ENCODE results near the gene IQGAP1. TPM values are rescaled to one million over a fixed set of nuclear protein-coding genes. Genes with fewer than 3 reads are reported as not detected.
A peak's percentile ranks its signal among the peaks of the same experiment; 100 is the strongest.
"Not testable (repeated sequence)": the region's sequence is repeated elsewhere in the genome, so short reads cannot be mapped to it uniquely, and the experiment has no call there.

The IQGAP1 gene
- total RNA-seq, 1 donor from 2014 or later: 233 TPM

DNA sequence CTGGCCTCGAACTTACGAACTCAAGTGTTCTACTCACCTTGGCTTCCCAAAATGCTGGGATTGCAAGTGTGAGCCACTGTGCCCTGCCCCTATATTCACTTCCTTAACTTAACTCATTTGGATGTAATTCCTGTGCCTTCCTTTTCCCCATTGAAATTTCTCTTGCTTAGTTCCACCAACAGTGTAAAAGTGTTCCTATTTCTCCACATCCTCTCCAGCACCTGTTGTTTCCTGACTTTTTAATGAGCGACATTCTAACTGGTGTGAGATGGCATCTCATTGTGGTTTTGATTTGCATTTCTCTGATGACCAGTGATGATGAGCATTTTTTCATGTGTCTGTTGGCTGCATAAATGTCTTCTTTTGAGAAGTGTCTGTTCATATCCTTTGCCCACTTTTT is 21.5 kb downstream of the IQGAP1 start:
- not testable (repeated sequence) for DNase-seq

DNA sequence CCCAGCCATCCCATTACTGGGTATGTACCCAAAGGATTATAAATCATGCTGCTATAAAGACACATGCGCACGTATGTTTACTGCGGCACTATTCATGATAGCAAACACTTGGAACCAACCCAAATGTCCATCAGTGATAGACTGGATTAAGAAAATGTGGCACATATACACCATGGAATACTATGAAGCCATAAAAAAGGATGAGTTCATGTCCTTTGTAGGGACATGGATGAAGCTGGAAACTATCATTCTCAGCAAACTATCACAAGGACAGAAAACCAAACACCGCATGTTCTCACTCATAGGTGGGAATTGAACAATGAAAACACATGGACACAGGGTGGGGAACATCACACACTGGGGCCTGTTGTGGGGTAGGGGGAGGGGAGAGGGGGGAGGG is 22.3 kb downstream of the IQGAP1 start:
- DNase-seq: not testable (repeated sequence)

DNA sequence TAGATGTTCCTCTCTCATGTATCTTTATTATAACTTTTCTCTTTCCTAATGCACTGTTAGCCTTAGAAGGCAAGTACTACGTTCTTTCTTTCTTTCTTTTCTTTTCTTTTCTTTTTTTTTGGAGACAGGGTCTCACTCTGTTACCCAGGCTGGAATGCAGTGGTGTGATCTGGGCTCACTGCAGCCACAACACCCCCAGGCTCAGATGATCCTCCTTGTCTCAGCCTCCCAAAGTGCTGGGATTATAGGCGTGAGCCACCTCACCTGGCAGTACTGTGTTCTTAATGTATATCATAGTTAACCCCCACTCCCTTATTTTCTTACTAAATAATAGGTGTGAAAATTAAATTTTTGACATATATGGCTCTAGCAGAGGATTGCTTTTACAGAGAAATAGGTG is 23.1 kb downstream of the IQGAP1 start:
- DNase-seq: no peak

DNA sequence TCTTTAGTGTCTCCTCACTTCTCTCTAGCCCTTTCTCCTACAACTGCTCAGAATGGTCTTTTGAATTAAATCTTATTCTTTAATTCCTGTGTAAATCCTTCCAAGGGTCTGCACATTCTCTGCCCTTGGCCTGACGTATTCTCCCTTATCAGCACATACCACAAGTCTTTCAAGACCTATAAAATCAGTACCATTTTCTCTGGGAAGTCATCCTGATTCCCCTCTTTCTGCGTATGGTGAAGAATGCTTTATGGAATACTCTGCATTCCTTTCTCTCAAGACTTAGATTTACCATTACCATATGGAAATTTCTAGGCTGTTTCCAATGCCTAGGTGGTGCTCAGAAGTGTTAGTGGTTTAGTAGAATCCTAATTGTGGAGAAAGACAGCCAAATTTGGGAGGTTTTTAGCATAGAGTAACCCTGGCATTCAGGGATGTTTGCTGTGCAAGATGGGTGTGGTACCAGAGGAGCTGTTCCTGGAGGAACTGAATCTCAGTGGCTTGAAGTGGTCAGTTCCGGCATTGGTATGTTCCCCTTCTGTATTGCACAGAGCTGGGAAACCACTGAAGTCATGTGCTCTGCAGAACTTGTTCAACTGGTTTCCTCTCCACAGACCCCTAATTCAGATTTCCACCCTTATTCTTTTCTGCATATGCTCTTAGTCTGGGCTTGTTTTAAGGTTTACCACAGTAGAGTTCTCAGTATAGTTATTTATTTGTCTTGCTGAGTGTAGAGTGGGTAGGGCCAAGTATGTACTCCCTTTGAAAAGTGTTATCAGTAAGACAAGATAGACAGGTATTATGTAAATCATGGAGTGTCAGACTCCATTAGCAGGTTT is 24.5 kb downstream of the IQGAP1 start:
- no peak for DNase-seq

DNA sequence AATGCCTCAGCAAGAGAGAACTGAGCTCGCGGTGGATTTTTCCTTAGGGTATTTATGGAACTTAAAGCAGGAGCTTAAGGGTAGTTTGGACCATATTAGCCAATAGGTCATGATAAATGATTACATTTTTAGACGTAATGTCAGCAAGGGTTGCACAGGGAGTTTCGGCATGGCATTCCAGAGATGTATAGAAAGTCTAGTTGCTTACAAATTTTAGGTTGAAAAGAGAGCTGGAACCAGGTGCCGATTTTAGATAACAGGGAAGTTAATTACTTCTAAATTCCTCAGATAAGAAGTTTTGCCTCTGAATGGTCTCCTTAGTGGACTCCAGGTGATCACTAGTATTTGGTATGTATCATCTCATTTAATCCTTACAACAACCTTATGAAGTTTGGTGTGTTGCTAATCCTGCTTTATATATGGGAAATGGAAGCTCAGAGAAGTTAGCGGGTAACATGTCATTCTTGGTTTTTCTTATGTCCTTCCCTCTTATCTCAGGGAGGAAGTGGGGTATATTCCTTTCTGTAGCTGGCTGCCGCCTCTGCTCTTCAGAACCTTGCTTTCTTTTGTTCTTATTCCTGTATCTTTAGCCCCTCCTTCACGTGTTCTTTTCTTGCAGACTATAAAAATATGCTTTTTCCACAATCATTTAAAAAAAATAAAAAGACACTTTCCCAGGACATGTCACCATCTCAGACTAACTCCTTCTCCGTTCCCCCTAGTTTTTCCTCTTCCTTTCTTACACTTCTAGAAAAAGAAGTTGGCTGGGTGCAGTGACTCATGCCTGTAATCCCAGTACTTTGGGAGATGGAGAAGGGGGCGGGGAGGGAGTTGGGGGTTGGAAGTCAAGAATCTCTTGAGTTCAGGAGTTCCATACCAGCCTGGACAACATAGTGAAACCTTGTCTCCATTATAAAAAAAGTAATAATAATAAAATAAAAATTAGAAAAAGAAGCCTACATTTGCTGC is 25.7 kb downstream of the IQGAP1 start:
- DNase-seq: peak; percentile 33

DNA sequence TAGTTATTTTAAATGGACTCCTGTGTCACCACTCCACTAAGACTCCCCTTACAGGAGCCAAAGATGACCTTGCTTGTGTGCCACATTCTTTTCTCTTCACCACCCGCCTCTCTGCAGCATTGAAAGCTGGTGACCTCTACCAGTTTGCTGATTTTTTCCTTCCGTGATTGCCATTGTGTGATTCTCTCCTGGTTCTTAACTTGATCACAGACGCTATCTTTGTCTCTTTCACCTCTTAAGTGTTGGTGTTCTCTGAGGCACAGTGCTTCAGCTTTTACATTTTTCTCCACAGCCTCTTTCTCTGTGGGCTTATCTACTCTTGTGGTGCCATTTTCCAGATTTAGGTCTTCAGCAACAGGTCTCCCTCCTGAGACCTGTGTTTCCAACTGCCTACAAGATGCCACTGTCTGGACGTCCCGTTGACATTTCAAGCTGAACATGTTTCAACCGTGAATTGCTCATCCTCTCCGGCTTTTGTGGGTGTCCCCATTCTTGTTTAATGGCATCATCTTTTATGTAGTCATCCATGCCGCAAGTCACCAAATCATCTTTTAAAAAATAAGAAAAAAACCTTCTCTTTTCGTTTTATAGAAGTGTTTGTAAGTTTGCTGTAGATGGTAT is 26.5 kb downstream of the IQGAP1 start:
- no peak for DNase-seq

DNA sequence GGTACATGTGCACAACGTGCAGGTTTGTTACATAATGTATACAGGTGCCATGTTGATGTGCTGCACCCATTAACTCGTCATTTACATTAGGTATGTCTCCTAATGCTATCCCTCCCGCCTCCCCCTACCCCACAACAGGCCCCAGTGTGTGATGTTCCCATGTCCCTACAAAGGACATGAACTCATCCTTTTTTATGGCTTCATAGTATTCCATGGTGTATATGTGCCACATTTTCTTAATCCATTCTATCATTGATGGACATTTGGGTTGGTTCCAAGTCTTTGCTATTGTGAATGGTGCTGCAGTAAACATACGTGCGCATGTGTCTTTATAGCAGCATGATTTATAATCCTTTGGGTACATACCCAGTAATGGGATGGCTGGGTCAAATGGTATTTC is 28.0 kb downstream of the IQGAP1 start:
- DNase-seq: not testable (repeated sequence)

DNA sequence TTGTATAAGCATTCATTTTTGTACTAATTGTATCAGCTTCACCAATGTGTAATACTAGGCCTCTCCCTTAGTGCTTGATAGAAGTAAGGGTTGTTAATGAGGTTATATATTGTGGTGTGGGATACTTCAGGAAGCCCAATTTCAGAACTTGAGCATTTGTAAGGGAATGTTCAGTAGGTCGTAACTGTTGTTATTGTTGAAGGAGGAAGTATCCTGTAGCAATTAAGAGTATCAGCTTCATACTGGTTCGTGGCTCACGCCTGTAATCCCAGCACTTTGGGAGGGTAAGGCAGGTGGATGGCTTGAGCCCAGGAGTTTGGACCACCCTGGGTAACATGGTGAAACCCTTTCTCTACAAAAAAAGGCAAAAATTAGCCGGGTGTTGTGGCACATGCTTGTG is 30.6 kb downstream of the IQGAP1 start:
- no peak for DNase-seq

DNA sequence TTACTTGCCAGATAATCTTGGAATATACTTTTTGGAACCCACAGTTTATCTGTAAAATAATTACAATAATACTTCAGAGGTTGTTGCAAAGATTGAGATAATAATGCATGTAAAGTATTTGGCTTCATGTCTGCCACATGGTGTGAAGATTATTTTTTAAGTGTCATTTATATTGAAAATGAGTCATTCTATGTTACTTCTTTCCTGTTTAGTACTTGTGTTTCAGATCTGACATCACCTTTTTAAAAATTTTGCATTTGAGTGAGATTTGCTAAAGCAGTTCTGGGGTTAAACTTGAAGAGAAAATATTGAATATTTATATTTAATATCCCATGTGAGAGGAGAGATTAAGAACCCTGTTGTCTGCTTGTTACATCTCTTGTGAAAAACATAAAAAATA is 31.2 kb downstream of the IQGAP1 start:
- DNase-seq: no peak

DNA sequence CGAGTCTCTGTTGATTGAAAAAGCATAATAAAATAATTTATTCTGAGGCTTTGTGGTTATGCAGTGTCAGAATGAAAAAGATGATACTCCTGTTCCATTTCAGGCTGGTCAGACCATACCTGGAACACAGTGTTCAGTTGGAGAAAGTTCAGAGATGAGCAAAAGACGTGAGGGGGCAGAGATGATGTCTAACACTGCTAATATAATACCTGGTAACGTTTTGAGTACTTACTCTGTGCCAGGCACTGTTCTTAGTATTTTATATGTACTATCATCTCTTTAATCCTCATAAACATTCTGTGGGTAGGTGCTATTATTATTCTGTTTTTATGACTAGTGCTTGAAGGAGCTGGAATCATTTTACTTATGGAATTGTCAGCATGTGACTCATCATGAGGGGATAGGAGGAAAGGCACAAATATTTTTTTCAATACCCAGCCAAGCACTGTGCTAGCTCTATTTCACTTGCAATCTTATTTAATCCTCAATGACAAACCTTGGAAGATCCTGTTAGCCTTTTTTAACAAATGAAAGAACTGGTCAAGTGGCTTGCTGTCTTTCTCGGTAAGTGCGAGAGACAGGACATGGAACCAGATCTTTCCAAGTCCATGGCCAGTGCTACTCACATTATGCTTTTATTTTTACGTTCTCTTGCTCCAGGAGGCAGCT is 31.8 kb downstream of the IQGAP1 start:
- DNase-seq: peak; percentile 72

DNA sequence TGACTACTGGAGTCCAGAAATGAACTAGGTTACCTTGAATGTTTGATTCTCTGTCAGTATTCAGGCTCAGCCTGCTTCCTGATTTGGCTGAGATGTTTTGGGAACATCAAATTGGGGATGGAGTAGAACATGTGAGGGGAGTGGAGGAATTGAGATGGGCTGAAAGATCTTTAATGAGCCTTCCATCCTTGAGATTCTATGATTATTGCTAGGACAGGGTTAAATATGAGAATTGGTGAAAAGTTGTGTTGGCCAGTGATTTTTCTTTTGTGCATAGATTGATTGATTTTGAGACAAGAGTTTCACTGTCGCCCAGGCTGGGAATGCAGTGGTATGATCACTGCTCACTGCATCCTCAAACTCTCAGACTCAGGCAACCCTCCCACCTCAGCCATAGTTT is 32.4 kb downstream of the IQGAP1 start:
- DNase-seq: no peak

DNA sequence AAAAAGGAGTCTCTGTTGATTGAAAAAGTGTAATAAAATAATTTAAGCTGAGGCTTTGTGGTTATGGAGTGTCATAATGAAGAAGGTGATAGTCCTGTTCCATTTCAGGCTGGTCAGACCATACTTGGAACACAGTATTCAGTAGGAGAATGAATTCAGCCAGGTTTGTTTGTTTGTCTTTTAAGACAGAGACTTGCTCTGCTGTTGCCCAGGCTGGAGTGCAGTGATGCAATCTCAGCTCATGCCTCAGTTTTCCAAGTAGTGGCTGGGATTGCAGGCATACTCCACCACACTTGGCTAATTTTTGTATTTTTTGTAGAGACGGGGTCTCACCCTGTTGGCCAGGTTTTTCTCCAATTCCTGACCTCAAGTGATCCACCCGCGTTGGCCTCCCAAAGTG is 33.5 kb downstream of the IQGAP1 start:
- DNase-seq: no peak

DNA sequence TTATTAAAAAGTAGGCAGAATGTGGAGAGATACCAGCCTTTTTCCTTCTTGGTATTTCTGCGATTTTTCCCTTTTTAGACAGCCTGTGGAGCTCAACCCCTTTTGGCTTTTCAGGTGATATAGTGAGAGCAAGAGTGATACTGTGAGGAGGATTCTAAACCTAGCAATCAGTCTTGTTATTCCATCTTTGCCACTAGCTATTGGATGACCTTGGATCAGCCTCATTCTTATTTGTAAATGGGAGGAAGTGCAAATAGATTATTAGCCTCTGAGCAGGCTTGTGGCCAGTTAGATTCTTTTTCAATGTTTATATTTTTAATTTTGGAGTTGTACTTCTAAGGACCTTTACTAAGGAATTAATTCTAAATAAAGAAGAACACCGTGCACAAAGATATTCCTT is 34.0 kb downstream of the IQGAP1 start:
- no peak for DNase-seq

DNA sequence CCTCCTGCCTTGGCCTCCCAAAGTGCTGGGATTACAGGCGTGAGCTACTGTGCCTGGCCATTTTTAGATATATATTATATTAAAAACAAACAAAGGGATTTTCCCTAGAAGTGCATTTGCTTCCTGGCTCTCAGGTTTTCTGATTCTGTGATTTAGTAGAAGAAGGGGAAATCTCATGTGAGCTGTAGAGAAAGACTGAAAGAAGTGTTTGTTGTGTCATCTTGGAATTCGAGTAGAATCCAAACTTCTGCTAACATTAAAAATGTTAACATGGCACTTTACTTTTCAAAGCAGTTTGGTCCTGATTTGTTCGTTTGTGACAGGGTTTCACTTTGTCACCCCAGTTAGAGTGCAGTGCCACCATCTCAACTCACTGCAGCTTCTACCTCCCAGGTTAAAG is 34.9 kb downstream of the IQGAP1 start:
- DNase-seq: no peak

DNA sequence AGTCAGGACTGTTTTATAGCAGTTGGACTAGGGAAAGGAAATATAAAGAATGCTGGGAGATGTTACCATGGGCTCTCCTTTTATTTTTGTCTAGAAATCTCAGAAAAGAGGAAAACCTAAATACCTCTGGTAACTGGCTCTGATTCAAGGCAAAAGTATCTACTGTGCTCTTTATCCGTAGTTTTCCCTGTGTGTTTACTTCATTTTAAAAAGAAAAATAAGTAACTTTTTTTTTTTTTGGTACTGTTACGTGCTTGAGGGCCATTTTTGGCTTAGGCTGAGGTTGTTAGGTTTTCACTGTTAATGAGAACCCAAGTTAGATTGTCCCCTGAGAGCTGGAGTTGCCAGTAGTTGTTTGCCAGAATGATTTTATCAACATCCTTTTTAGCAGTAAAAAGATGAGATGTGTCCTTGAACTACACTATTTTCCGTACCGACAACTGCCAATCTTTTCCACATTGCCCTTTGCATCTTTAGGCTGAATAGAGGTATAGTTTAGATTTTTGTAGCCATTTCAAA is 35.8 kb downstream of the IQGAP1 start:
- DNase-seq: no peak

DNA sequence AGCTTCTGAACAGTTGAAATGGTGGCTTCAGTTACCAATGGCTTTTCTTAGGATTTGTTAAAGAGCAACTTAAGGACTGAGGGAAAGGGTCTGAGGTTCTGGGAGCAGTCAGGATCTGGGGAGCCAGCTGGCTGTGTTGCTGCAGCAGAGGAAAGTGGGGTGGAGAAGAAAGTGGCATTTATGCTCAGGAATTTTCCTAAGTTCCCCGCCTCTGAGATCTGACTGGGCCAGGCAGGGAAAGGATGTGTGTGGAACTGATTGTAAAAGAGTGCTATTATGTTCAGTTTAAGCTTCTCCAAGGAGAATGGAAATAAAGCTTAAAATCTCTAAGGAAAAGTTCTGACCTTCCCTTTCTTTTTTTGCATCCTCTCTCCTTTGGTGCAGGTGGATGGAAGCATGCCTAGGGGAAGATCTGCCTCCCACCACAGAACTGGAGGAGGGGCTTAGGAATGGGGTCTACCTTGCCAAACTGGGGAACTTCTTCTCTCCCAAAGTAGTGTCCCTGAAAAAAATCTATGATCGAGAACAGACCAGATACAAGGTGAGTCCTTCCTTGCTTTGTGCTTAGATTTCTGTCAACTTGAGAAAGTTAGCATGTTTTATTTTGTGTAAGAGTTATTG is 37.8 kb downstream of the IQGAP1 start:
- no peak for DNase-seq

DNA sequence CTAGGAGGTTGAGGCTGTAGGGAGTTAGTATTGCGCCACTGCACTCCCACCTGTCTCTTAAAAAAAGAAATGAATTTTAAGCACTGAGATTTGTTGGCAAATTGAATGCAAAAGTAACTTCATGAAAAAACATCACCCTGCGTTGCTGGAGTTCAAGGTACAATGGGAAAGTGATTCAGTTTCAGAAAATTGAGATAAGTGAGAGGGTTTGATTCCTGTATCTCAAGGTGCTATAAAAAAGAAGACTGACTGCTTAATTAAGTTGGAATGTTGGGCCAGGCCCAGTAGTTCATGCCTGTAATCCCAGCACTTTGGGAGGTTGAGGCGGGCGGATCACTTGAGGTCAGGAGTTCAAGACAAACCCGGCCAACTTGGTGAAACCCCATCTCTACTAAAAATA is 39.1 kb downstream of the IQGAP1 start:
- DNase-seq: no peak

DNA sequence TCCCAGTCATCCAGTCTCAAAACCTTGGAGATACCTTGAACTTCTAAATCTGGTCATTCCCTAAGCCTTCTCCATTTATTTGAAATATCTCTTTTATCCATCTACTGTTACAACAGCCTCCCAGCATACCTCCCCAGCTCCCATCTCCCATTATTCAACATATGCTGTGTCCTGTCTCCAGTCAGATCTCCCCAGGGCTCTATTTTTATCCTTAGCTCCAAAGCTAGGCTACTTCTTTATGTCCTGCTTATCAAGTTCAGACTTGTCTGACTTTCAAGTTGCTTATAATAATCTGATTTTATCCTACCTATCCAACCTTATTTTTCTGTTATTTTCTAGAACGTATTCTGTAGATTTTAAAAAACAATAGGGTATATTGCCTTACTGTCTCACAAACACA is 44.2 kb downstream of the IQGAP1 start:
- no peak for DNase-seq

DNA sequence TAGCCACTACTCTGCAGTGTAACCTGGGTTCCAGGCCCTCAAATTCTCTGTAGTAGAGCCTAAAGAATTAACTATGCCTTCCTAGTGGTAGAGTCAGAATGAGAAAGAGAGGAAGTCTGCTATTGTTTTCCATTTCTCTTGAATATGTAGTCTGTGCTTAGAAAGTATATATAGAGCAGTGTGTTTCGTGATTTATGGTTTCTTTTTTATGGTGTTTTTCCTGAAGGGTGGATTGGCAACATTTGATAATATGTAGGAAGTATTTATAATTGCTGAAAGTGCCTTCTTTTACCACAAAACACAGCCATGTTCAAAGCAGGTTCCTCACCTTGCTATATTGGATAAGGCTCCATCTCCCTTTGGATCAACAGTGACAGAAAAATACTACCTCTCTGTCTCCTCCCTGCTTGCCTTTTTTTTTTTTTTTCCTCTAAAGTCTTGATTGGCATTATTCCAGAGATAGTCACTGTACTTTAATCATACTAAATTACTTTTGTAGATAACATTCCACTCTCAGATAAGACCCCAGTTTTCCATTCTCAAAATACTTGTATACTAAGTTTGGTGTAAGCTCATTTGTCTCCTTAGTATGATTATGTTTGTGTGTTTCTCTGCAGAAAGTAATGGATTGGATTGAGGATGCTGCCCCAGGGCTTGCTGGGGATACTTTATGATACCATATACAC is 47.8 kb downstream of the IQGAP1 start:
- peak; percentile 53 for DNase-seq

DNA sequence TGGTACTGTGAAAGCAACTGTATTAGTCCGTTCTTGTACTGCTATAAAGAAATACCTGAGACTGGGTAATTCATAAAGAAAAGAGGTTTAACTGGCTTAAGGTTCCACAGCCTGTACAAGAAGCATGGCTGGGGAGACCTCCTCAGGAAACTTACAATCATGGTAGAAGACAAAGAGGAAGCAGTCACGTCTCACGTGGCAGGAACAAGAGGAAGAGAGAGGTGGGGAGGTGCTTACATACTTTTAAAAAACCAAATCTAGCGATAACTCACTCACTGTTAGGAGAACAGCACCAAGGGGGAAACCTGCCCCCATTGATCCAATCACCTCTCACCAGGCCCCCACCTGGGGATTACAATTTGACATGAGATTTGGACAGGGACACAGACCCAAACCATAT is 48.9 kb downstream of the IQGAP1 start:
- no peak for DNase-seq

DNA sequence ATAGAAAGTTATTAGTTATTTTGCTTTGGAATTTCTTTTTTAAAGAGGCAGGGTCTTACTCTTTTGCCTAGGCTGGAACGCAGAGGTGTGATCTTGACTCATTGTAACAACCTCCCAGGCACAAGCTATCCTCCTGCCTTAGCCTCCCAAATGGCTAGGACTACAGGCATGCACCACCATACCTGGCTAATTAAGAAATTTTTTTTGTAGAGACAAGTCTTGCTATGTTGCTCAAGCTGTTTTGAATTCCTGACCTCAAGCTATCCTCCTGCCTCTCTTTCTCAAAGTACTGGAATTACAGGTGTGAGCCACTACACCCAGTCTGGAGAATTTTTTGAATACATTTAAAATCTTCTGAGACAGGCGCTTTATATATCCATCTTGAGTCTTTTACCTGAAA is 49.5 kb downstream of the IQGAP1 start:
- DNase-seq: no peak
